Stimulated activated CD8-positive, alpha-beta memory T cell treated with anti-CD3 and anti-CD28 coated beads, Interleukin-7, amount 100 ng/mL, for 48 hours (primary cell): ENCODE measurements around the gene RGS2.

Source experiments
- DNase-seq, 2 donors: peaks; one replicate each; pipeline ENCODE4 v3.0.0-alpha.2; 2020; ENCODE audit warnings: low read depth in 1 of 2; ENCODE audit errors: extremely low read depth in 1 of 2

Gene RGS2

DNA sequence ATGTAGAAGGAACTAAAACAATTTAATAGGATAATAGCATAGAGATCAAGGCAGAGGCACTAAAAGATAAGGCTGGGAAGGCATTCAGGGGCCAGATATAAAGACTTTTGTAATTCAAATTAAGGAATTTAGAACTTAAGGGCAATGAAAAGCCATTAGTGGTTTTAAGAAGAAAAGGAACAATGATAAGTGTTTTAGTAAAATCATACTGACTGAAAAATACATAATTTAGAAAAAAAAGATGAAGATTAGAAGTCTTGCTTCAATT, 14.1 kb upstream of the RGS2 start:
- no peak for DNase-seq

DNA sequence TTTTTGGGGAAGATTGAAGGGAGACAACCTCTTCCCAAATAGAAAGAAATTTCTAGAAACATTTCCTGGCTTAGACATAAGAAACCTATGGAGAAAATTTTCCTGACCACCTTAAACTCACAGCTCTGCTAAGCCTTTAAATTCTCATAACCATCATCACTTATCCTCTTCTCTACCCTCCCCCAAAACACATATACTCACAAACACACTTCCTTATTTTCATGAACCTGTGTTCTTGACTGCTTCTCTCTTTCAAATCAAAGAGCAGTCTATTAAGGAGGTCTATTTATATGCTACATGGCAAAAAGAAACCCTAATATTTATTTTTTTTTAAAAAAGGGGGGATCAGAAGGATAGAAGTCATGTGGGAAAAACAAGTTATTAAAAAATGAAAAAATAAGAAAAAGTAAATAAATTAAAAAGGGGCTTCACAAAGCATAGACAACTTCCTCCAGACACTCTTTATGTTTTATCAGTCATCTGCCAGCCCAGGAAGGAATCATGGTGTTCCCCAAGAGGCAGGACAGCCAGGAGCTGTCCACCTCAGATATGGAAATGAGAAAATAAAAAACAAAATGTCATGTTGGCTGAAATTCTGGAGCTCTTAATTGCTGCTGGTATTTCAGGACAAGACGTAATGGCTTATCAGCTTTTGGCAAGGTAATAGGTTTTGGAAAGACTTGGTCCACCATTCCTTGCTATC, 12.8 kb upstream of the RGS2 start:
- DNase-seq = no peak

DNA sequence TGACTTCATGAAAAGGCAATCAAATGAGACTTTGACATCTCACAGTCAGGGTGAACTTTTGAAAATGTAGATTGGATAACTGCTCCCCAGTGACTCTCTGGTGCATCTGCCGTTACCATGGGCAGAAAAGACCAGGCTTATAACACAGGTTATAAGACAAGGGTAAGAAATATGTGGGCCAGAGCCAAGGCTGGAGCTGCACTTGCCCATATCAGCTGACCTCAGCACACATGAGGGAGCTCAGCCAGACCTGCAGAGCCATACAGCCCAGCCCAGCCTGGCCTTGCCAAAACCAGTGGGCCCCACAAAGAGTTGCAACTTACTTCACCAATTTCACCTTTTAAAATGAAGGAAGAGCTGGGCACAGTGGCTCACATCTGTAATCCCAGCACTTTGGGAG, 11.7 kb upstream of the RGS2 start:
- no peak for DNase-seq

DNA sequence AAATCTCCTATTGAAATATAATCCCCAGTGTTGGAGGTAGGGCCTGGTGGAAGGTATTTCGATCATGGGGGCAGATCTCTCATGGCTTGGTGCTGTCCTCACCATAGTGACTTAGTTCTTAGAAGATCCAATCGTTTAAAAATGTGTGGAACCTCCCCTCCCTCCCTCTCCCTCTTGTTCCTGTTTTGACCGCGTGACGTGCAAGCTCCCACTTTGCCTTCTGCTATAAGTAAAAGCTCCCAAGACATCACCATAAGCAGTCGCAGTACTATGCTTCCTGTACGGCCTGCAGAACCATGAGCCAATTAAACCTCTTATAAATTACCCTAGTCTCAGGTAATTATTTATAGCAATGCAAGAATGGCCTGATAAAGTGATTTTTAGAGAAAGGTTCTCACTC, 10.9 kb upstream of the RGS2 start:
- DNase-seq = no peak

DNA sequence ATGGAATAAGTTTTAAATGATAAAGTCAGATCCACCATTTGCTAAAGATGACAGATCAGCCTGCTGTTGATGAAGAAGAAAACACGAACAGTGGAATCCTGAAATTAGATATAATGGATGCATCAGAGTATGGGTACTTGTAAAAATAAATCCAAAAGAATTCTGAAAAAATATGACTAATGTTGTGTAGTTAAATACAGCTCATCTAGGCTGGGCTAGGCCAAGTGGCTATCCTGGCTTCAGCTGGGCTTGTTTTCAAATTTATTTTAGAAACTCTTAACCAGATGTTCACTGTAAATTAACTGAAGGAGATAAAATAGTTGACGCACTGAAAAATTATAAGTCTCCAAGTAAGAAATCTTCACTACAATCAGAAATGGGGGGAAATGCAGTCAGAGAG, 7.4 kb upstream of the RGS2 start:
- no peak for DNase-seq

DNA sequence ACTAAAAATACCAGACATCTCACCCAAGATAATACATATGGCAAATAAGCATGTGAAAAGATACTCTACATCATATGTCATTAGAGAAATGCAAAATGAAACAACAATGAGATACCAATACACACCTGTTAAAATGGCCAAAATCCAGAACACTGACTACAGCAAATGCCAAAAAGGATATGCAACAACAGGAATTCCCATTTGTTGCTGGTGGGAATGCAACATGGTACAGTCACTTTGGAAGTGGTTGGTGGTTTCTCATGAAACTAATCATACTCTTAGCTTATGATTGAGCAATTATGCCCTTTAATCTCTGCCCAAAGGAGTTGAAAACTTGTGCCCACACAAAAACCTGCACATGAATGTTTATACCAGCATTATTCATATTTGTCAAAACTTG, 6.4 kb upstream of the RGS2 start:
- DNase-seq = no peak

DNA sequence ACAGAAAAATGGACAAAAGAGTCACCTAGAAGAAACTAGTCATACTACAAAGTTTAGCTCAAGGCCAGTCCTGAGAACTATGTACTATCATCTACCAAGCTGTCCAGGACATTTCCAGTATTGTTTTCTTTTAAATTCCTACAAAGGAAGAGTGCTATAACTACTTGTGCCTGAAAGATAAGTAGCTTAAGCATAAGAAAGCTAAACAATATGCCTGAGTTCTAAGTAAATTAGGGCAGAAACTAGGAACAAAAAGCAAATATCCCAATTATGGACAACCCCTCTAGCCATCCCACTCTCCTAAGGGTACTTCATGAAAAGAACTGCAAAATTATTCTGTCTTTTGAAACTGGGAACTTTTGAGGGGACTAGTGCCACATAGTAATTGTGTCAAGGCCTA, 5.3 kb upstream of the RGS2 start:
- no peak for DNase-seq

DNA sequence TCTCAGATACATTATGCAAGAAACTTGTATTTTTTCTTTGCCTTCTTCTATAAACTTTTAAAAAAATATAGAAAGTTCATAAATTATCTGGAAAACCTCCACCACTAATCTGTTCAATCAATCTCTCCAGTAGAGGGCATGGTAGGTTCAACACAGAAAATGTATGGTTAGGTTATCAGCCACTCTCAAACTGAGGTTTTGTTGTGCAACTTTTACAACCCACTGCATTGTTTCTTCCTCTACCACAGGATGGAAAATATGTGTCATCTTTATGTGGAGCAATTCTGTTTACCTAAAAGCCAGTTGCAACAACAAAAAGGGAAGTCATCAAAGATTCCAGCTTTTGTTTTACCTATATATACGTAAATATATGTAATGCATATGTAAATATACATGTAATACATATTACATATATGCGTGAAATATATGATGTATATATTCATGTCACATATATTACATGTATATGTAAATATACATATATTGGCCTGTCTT, 3.0 kb upstream of the RGS2 start:
- no peak for DNase-seq

DNA sequence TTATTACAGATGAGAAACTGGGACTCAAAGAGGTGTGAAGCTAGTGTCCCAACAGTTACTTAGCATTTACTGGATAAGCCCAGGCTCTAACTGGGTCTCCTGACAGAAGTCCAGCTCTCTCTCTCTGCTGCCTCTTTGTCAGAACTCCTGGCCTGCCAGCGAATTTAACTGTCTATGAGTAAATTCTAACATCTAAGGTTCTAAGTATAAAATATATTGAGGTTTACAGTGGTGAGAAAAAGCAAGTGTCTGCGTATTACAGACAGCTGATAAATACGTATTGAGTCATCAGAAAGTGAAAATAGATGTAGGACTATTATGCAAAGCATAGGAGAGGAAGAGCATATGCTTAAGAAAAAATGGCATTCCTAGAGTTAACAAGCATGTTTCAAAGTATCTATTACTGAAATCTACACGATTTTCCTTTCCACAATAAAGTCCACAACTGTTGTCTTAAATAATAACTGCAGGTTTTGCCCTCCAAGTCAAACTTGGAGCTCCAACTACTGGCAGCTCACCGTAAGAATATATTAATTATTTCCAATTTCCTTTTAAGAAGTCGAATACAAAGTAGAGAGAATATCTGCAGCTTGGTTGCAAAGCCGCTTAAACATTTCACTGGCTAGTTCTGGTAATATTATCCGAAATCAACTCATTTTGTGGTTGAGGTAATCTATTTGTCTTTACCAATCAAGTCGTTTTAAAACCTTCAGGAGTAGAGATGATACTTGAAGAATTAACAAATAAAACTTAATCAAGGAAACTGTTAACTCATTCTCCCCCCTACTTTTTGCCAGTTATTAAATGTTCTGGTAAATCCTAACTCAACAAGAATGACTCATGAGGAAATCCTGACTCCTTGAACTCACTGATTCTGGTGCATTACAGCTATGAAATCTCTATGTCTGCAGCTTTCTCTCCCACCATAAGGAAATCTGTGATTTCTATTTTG, 1.4 kb upstream of the RGS2 start:
- DNase-seq = no peak

DNA sequence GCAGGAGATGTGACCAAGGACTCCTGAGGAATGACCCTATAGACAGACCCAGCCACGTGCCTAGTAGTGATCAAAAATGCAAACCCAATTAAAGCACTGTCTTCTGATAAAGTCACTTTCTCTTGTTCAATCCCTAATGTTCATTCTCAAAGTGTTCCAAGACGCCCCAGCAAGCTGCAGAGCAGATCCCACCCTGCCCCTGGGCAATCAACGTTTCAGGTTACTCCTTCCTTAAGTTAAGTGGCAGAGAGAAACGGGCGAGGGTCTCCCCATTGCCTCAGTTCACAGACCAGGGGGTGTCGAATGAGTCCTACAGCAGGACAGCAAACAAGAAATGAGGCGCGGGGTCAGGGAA, 699 bp upstream of the RGS2 start:
- DNase-seq = no peak

DNA sequence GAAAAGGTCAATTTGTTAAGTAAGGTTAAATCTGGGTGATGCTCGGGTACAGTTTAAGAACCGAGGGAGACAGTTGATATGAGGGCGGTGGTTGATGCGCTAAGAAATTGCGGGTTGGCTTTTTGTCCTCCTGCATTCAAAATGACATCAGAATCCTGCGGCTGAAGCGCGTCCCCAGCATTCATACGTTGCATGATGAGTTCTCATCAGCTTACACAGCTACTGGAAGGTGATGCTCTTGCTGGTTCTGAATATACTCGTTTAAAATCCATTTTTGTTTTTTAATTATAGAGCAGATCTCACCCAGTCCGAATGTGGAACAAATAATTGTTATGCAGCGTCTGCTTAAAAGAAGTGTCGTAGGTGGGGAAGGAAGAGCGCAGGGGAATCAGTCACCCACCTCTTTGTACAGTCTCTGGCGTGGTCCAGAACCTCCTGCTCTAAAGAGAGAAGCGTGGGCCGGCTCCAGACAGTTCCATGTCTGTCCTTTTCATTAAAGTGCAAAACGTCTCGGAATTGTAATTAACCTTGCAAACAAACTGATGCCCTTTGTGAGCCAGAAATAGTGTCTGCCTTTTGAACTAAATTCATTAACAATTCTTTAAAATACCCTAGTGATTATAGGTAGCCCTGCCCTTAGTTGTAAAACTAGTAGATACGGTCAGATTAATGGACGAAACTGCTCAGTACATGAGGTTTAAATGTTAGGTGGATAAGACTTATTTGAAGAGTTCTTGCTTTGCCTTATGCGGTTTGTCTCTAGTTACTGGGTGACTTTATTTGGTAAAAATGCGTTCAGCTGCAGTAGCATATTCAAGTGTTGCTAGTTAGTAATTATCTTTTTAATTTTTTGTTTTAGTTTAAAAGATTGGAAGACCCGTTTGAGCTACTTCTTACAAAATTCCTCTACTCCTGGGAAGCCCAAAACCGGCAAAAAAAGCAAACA, 741 bp downstream of the RGS2 start:
- DNase-seq = no peak

DNA sequence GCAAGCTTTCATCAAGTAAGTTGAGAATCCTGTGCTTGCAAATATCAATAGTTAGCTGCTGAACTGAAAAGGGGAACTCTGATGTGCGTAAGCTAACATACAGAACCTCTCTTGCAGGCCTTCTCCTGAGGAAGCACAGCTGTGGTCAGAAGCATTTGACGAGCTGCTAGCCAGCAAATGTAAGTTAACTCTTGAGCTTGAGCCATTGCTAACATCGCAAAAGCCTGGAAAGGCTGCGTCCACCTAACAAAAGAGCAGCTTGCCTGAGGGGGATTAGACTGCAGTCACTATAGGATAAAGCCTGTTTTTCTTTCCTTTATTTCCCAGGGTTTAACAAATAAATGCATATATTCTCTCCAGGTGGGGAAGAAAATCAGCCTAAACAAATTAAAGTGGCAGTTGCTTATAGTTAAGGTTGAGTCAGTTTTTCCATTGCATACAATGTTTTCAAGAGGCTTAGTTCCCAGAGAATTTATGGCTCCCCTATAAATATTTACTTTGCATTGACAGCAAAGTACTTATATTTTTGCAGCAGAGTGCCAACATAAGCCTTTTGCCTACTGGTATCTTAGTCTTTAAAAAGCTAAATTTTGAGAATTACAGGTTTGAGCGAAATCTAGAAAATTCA, 1.5 kb downstream of the RGS2 start:
- no peak for DNase-seq

DNA sequence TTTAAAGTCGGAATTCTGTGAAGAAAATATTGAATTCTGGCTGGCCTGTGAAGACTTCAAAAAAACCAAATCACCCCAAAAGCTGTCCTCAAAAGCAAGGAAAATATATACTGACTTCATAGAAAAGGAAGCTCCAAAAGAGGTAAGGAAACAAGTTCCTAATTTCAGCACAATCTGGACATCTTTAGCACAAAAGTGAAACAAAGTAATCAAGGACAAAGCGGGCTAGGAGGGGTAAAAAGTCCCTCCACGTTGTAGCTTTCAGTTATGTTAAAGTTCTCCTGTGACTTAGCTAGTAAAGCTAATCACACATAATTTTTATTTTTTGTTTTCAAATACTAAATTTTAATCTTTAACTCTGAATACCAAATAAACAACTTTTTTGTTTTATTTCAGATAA, 2.2 kb downstream of the RGS2 start:
- DNase-seq = no peak

DNA sequence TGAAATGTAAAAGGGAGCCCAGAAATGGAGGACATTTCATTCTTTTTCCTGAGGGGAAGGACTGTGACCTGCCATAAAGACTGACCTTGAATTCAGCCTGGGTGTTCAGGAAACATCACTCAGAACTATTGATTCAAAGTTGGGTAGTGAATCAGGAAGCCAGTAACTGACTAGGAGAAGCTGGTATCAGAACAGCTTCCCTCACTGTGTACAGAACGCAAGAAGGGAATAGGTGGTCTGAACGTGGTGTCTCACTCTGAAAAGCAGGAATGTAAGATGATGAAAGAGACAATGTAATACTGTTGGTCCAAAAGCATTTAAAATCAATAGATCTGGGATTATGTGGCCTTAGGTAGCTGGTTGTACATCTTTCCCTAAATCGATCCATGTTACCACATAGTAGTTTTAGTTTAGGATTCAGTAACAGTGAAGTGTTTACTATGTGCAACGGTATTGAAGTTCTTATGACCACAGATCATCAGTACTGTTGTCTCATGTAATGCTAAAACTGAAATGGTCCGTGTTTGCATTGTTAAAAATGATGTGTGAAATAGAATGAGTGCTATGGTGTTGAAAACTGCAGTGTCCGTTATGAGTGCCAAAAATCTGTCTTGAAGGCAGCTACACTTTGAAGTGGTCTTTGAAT, 2.9 kb downstream of the RGS2 start:
- no peak for DNase-seq

DNA sequence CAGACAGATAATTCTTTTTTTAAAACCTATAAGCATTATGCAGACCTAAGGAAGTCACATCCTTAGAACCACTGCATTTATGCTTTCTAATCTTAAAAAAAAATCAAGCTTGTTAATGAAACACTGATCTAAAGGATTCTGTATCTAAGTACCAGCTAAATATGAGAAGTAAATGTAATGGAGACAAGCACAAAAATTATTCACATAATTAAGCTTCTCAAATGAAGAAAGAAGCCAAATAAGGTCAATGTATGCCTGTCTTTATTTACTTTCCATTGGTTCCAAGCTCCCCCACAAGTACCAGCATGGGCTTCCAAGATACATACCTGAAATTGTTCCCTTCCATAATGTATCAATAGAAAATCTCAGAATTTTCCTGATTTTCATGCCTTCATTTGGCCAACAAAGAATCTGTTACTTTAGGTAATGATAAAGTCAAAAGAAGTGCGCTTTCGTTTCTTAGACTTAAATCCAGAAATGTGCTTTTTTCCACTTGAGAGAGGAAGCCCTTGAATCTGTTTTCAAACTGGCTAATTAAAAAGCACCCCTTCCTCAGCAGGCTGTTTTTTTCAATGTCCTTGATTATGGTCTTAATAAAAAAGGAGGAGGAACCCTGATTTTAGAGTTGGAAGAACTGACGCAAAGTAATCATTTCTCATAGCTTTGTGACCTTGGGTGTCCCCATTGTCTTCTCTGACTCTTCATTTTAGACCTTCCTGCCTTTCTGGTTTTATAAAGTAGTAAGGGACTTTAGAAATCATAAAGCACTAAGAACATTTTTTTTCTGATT, 3.8 kb downstream of the RGS2 start:
- no peak for DNase-seq

DNA sequence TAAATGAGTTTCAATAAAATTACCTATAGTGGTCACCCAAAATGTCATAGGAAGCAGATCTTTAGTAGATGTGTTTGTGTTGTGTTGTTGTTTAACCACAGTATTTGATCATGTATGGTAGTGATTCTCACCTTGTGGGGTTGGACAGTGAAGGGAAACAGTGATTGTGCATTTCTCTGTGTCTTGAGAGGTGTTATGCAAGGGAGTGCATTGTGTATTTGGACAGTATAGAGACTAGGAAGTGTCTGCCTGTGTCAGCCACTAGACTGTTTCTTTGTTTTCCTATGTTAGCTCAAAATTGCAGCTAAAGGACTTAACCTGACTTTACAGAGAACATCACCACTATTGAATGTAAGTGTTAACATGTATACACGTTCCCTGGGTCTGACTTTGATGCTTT, 6.0 kb downstream of the RGS2 start:
- DNase-seq = no peak

DNA sequence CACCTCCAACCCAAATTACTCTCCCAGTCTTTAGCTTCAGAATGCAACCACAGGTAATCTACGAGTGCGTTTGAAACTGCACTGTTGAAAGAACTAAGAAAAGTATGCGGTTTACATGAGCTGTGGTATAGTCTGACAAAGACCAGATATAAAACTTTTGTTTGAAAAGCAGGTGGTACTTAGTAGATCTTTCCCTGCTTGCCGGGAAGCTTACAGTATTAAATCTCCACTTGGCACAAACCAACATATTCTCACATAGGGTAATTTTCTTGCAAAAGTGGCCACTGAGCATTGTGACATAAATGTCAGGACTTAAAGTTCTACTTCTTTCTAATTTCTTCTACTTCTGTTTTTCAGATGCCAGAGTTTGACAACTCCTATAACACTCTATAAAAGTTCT, 8.4 kb downstream of the RGS2 start:
- no peak for DNase-seq

DNA sequence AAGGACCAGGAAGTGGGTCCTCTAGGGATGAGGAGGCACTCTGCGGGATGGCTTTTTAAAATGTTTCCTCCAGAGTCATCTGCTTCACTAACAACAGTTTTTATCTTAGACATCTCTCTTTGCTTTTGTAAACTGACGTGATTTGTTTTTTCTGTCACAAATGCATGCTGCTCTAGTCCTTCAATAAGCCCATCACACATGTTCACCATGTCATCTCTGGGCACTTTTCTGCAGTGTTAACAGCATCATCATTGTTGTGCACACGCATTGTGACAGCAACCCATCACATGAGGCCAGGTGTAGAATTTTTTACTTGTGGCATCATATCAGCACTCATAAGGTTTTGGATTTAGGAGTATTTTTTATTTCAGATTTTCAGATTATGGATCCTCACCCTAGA, 12.5 kb downstream of the RGS2 start:
- DNase-seq = no peak

DNA sequence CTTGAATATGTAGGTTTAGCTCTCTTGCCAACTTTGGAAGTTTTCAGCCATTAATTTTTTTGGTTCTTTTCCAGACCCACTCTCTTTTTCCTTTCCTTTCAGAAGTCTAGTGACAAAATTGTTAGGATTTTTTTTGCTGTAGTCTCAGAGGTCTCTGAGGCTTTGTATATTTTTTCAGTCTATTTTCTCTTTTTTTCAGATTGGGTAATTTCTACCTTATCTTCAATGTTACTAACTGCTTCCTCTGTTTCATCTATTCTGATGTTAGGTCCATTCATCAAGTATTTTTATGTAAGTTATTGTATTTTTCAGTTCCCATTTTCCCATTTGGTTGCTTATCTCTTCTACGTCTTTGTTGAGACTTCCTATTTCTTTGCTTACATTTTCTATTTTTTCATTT, 15.7 kb downstream of the RGS2 start:
- DNase-seq = no peak
